ENCODE measurements around the gene FGFBP1. TPM values are rescaled to one million over a fixed set of nuclear protein-coding genes. Genes with fewer than 3 reads are reported as not detected.
A peak's percentile ranks its signal among the peaks of the same experiment; 100 is the strongest.
"Not testable (repeated sequence)": the region's sequence is repeated elsewhere in the genome, so short reads cannot be mapped to it uniquely, and the experiment has no call there.

FGFBP1 gene
- total and polyA plus RNA-seq, 5 donors = 0.25 TPM; not detected in 4

DNA sequence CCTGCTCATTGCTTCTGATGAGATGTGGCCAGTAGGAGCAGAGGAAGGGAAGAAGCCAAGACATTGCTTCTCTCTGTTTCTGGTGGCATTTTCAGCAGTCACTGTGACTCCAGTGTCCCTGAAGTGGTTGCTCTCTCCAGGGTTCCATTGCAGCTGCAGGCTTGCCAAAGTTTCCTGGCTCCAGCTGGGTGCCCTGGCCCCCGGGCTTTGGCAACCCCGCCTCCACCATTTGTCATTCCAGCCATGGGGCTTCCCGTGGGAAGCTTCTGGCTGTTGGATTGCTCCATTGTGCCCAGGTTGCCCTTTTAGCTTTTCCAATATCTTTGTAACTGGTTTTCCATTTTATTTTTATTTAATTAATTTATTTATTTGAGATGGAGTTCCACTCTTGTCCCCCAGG, 12.7 kb downstream of the FGFBP1 start:
- 64% methylated on average over 3 of the region's 3 CpGs for WGBS
- intact Hi-C loops (cut with DNase I) = no loop called here
- Histone ChIP-seq H3K27ac (ENCODE audit: low read length) (no peak overlapping the region), H3K4me1 (ENCODE audit: control insufficient read depth, insufficient read depth, low read length) (no peaks in the 10 kb centered on the region), H3K27me3 (ENCODE audit: control insufficient read depth, insufficient read depth) (no peaks in the 10 kb centered on the region), H3K9me3 (ENCODE audit: control insufficient read depth, low read length) (no peaks in the 10 kb centered on the region), H3K4me3 (ENCODE audit: low read length) (no peak overlapping the region)
- DNase-seq (peak; percentile 30 to 58 (median 50)), ATAC-seq (no peak)

DNA sequence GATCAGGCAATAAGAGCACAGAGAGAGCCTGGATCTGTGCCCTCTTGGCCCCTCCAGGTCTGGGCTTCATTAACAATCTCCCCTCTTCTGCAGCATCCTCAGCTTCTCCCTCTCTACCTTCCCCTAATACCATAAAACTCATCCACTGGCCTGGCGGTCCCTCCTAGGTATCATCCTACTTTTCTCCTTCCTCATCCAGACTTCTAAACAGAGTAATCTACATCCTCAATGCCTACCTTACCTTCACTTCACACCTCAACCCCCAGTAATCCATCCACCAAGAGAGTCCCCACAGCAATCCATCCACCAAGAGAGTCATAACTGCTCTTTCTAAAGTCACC, 17.0 kb downstream of the FGFBP1 start:
- ATAC-seq = no peak
- H3K27me3 ChIP-seq (ENCODE audit: control insufficient read depth, insufficient read depth) = no peaks in the 10 kb centered on the region
- intact Hi-C loops (cut with DNase I) = no loop called here

DNA sequence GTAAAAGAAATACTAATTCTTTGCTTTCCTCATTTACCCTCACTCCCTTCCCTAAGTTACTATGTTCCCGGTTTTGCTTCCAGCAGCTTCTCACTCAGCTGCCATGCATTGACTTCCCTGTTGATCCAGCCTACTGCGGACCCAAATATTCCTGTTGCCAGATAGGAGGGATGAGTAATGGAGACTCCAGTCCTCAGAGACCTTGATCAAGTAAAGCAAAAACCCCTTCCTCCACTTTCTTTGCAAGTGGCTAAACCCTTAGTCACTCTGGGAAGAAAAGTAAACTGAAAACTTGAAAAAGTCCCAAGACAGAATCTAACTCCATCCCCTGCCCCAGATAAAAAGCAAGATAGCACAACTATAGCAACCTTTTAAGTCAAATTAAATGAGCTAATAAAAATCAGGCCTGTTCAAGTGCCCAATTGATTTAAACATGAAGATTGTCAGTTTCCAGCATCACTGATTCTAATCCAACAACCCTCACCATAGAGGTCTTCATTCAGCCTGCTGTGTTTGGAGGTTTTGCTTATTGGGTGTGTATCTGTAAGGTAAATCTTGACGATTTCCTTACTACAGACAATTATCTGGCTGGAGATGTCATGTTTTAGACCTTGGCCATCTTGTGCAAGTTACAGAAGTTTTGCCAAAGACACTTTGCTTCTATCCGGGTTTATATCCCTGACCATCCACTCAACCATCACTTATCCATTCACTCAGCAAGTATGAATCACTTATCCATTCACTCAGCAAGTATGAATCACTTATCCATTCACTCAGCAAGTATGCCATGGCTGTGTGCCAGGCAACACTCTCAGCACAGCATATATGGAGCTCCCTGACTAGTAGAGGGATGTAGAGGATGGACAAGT, 17.6 kb downstream of the FGFBP1 start:
- ATAC-seq = peak; percentile 66 to 91
- DNase-seq = peak; percentile 73 to 88 (median 78)
- intact Hi-C loops (cut with DNase I) = no loop called here
- H3K27ac ChIP-seq (ENCODE audit: low read length) = no peak overlapping the region
- 39% methylated on average over 4 of the region's 4 CpGs for WGBS
- H3K4me3 ChIP-seq (ENCODE audit: low read length) = no peak overlapping the region
- no peaks in the 10 kb centered on the region for H3K4me1 ChIP-seq (ENCODE audit: control insufficient read depth, insufficient read depth, low read length)
- no peaks in the 10 kb centered on the region for H3K27me3 ChIP-seq (ENCODE audit: control insufficient read depth, insufficient read depth)
- no peaks in the 10 kb centered on the region for H3K9me3 ChIP-seq (ENCODE audit: control insufficient read depth, low read length)

More for the DNA sequence above, 17.0 kb downstream of the FGFBP1 start:
- no peak for DNase-seq
- Histone ChIP-seq H3K4me3 (ENCODE audit: low read length) (no peak overlapping the region), H3K27ac (ENCODE audit: low read length) (no peak overlapping the region), H3K4me1 (ENCODE audit: control insufficient read depth, insufficient read depth, low read length) (no peaks in the 10 kb centered on the region), H3K9me3 (ENCODE audit: control insufficient read depth, low read length) (no peaks in the 10 kb centered on the region)
- WGBS = 94% methylated on average over 1 of the region's 1 CpG

DNA sequence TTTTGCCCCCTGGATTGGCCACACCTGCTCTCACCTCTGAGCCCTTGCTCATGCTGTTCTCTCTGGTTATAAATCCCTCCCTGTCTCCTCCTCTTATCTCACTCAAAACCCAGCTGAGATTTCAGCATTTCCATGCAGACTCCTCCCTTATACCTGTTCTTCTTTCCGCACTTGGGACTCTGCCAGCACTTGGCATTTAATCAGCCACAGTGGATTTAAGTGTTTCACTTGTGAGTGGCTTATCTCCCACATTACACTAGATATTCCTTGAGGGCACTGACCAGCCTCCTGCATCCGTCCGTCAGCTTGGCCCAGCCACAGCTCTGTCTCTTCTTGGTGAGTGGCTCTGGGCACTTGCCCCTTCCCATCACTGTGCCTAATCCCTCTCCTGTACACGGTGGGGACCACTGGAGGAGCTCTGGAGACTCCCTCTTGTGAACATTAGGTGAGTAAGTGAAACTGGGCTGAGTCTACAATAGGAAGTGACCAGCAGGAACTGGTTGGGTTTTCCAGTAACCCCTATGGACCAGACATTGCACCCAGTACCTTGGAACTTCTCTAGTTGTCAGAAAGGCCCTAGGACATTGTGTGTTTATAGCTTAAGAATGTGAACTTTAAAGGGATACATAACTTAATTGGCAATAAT, 19.9 kb downstream of the FGFBP1 start:
- ATAC-seq (peak in 1 of 2 donors; percentile 14), DNase-seq (no peak)
- Histone ChIP-seq H3K4me3 (ENCODE audit: low read length) (no peak overlapping the region), H3K4me1 (ENCODE audit: control insufficient read depth, insufficient read depth, low read length) (no peaks in the 10 kb centered on the region), H3K27me3 (ENCODE audit: control insufficient read depth, insufficient read depth) (no peaks in the 10 kb centered on the region), H3K9me3 (ENCODE audit: control insufficient read depth, low read length) (no peaks in the 10 kb centered on the region), H3K27ac (ENCODE audit: low read length) (no peak overlapping the region)
- WGBS = 36% methylated on average over 4 of the region's 4 CpGs
- intact Hi-C loops (cut with DNase I) = no loop called here

DNA sequence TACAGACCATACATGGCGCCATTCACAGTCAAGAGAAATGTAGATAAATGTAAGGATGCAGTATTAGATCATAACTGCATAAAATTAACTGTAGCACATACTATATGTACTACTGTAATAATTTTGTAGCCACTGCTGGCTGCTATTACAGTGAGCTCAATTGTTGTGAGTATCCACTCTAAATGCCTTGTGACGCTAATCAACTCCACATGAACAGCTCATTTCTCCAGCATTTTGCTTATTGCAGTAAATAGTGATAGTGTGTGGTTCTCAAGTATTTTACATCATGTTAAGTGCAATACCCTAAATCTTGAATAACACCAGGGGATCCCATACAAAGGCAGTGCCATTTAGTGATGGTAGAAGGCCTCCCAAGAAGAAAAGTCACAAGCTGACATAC, 21.2 kb downstream of the FGFBP1 start:
- Histone ChIP-seq H3K27ac (ENCODE audit: low read length) (no peak overlapping the region), H3K9me3 (ENCODE audit: control insufficient read depth, low read length) (no peaks in the 10 kb centered on the region), H3K4me3 (ENCODE audit: low read length) (no peak overlapping the region), H3K27me3 (ENCODE audit: control insufficient read depth, insufficient read depth) (no peaks in the 10 kb centered on the region), H3K4me1 (ENCODE audit: control insufficient read depth, insufficient read depth, low read length) (no peaks in the 10 kb centered on the region)
- WGBS = 85% methylated on average over 2 of the region's 2 CpGs
- ATAC-seq (no peak), DNase-seq (no peak)
- intact Hi-C loops (cut with DNase I) = no loop called here

DNA sequence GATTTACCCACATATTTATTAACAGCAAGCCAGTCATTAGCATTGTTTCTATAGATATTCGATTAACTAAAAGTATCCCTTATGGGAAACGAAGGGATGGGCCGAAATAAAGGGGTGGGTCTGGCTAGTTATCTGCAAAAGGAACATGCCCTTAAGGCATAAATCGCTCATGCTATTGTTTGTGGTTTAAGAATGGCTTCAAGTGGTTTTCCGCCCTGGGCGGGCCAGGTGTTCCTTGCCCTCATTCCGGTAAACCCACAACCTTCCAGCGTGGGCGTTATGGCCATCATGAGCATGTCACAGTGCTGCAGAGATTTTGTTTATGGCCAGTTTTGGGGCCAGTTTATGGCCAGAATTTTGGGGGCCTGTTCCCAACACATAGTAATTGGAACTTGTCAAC, 22.2 kb downstream of the FGFBP1 start:
- H3K9me3 ChIP-seq (ENCODE audit: control insufficient read depth, low read length); ATAC-seq; H3K27me3 ChIP-seq (ENCODE audit: control insufficient read depth, insufficient read depth); H3K27ac ChIP-seq (ENCODE audit: low read length); intact Hi-C loops (cut with DNase I); H3K4me1 ChIP-seq (ENCODE audit: control insufficient read depth, insufficient read depth, low read length); H3K4me3 ChIP-seq (ENCODE audit: low read length); DNase-seq: not testable (repeated sequence)
- 93% methylated on average over 9 of the region's 9 CpGs for WGBS

DNA sequence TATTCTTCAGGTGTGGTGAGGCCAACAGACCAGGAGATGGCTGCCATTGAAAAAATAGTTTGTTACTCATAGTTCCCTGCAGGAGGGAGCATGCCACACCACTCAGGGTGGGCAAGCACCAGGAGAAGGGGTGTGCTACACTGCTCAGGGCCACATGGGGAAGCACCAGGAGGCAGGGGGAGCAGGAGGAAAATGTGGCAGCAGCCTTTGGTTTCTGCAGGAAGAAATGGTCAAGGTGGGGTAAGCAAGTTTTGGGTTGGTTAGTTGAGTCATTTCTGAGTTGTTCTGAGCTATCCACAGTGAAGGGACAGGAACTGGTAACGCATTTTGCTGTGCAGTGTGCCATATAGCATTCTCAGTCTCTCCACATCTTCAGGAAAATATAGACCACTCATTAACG, 23.8 kb downstream of the FGFBP1 start:
- Histone ChIP-seq H3K27me3 (ENCODE audit: control insufficient read depth, insufficient read depth) (no peaks in the 10 kb centered on the region), H3K27ac (ENCODE audit: low read length) (no peak overlapping the region), H3K4me1 (ENCODE audit: control insufficient read depth, insufficient read depth, low read length) (no peaks in the 10 kb centered on the region), H3K4me3 (ENCODE audit: low read length) (no peak overlapping the region), H3K9me3 (ENCODE audit: control insufficient read depth, low read length) (no peaks in the 10 kb centered on the region)
- intact Hi-C loops (cut with DNase I) = no loop called here
- ATAC-seq (no peak), DNase-seq (no peak)
- WGBS = 87% methylated on average over 2 of the region's 2 CpGs

DNA sequence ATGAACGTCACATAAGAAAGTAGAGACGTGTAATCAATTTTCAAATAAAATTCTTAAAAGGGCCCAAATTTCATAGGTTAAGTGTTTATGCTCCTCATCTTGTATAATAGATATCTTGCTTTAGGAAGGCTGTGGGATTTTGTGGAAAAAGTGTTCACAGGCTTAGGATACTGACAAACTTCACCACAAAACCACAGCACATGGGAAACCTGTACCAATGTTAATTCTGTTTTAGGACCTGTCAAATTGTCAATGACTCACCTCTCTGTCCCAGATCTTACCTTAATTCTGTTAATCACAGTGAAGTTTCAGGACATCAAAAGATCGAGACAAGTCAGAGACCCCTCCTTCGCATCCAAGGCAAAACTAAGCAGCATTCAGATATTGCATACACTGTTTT, 24.2 kb downstream of the FGFBP1 start:
- DNase-seq = no peak
- WGBS = 95% methylated on average over 4 of the region's 4 CpGs
- no peaks in the 10 kb centered on the region for H3K27me3 ChIP-seq (ENCODE audit: control insufficient read depth, insufficient read depth)
- no peak overlapping the region for H3K27ac ChIP-seq (ENCODE audit: low read length)
- ATAC-seq = no peak
- no peaks in the 10 kb centered on the region for H3K4me1 ChIP-seq (ENCODE audit: control insufficient read depth, insufficient read depth, low read length)
- no peaks in the 10 kb centered on the region for H3K9me3 ChIP-seq (ENCODE audit: control insufficient read depth, low read length)
- intact Hi-C loops (cut with DNase I) = no loop called here
- H3K4me3 ChIP-seq (ENCODE audit: low read length) = no peak overlapping the region

DNA sequence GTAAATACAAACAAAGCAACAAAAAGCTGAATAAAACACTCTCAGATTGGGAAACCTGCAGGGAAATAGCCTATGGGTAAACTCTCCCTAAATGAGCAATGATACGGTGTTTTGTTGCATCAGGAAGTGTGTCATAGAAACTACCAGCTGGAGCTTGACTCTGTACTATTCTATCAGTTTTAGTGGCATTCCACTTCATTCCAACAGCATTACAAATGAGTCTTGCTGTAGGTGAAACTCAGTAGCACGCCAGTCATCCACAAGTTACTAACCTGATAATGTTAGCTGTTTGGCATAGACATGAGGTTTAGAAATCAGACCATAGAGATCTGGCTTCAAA, 24.9 kb downstream of the FGFBP1 start:
- intact Hi-C loops (cut with DNase I) = no loop called here
- ATAC-seq = no peak
- WGBS = 40% methylated on average over 2 of the region's 2 CpGs

DNA sequence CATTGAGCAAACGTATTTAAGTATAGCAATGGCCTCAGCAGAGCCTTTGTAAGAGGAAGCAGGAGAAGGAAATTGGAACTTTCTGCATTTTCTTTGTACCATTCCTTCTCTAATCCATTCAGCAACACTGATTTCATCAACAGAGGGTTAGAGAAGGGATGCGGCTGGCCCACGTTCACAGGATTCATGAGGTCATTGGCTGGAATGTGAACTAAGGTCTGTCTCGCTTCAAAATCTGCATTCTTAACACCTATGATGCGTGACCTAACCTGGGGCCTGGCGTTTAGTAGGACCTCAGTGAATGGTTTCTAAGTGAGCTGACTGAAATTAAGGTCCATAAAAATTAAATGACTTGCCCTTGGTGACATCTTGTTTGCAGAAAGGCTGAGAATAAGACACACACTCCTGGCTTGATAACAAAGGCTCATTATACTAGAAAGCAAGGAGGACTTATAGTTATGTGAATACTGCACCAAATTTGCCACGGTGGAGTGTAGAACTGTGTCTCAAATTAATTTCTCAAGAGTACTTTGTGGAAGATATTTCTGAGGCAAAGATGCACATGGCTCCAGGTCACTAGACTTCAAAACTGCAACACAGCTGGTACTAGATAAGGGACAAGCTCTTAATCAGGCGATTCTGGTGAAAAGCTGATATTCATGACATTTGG, 25.4 kb downstream of the FGFBP1 start:
- no peak for ATAC-seq
- 51% methylated on average over 8 of the region's 8 CpGs for WGBS
- Histone ChIP-seq H3K4me3 (ENCODE audit: low read length) (no peak overlapping the region), H3K4me1 (ENCODE audit: control insufficient read depth, insufficient read depth, low read length) (no peaks in the 10 kb centered on the region), H3K27ac (ENCODE audit: low read length) (no peak overlapping the region), H3K27me3 (ENCODE audit: control insufficient read depth, insufficient read depth) (no peaks in the 10 kb centered on the region), H3K9me3 (ENCODE audit: control insufficient read depth, low read length) (no peaks in the 10 kb centered on the region)
- no peak for DNase-seq
- intact Hi-C loops (cut with DNase I) = no loop called here

More for the DNA sequence above, 24.9 kb downstream of the FGFBP1 start:
- no peak overlapping the region for H3K4me3 ChIP-seq (ENCODE audit: low read length)
- H3K27me3 ChIP-seq (ENCODE audit: control insufficient read depth, insufficient read depth) = no peaks in the 10 kb centered on the region
- no peaks in the 10 kb centered on the region for H3K4me1 ChIP-seq (ENCODE audit: control insufficient read depth, insufficient read depth, low read length)
- H3K27ac ChIP-seq (ENCODE audit: low read length) = no peak overlapping the region
- no peak for DNase-seq
- no peaks in the 10 kb centered on the region for H3K9me3 ChIP-seq (ENCODE audit: control insufficient read depth, low read length)

DNA sequence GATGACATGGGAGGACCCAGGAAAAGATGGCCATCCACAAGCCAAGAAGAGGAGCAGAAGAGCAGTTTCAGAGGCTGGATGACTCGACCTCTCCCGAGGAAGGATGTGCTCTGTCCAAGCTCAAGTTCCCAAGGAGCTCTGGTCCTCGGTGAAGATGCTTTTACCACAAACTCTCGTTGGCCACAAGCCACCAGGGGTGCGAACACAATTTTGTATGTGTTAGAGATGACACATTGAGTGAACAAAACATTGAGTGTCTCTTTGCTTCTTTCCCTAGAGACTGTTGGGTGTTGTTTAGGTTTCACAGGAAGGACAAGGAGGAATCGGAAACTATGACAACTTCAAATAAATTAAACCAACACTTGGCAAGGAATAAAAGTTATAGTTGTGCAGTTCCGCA, 26.3 kb downstream of the FGFBP1 start:
- Histone ChIP-seq H3K9me3 (ENCODE audit: control insufficient read depth, low read length) (no peaks in the 10 kb centered on the region), H3K4me1 (ENCODE audit: control insufficient read depth, insufficient read depth, low read length) (no peaks in the 10 kb centered on the region), H3K27me3 (ENCODE audit: control insufficient read depth, insufficient read depth) (no peaks in the 10 kb centered on the region), H3K27ac (ENCODE audit: low read length) (no peak overlapping the region), H3K4me3 (ENCODE audit: low read length) (no peak overlapping the region)
- WGBS = 59% methylated on average over 7 of the region's 7 CpGs
- intact Hi-C loops (cut with DNase I) = no loop called here
- no peak for ATAC-seq
- DNase-seq = no peak
